GM12878 (cell line): ENCODE results near the gene SNED1. TPM values are rescaled to one million over a fixed set of nuclear protein-coding genes. Genes with fewer than 3 reads are reported as not detected.

ENCODE experiments used
- CBFB ChIP-seq: IDR thresholded peaks from 2 replicates; pipeline ENCODE4 v1.6.1; 2016; ENCODE audit warnings: antibody characterized with exemption, low read depth
- E4F1 ChIP-seq: fragments of 450-650 bp; IDR thresholded peaks from 2 replicates; pipeline ENCODE4 v1.6.1; 2018; ENCODE audit warnings: borderline replicate concordance, mild to moderate bottlenecking; ENCODE audit not compliant: partially characterized antibody
- EP300 ChIP-seq, 2 experiments: fragments of 150-350 bp in 1 of 2; IDR thresholded peaks; 2 replicates each; pipeline ENCODE4 v1.6.1; 2011 to 2012; ENCODE audit warnings: low read depth in 2 of 2, low read length in 2 of 2, borderline replicate concordance in 1 of 2, improper control_type of control experiment in 1 of 2, inconsistent platforms in 1 of 2; ENCODE audit not compliant: control insufficient read depth in 1 of 2
- FOXM1 ChIP-seq: IDR thresholded peaks from 2 replicates; pipeline ENCODE4 v1.6.1; 2012; ENCODE audit warnings: low read depth, mild to moderate bottlenecking, inconsistent platforms, low read length, moderate library complexity
- HDAC2 ChIP-seq: fragments of 200-600 bp; sonication (generic); IDR thresholded peaks from 2 replicates; pipeline ENCODE4 v1.6.1; 2017
- HDAC6 ChIP-seq: fragments of 200-600 bp; sonication (generic); IDR thresholded peaks from one replicate; pipeline ENCODE4 v1.8.0; 2017; ENCODE audit warnings: antibody characterized with exemption; ENCODE audit not compliant: unreplicated experiment
- NBN ChIP-seq: fragments of 450-650 bp; IDR thresholded peaks from 2 replicates; pipeline ENCODE4 v1.6.1; 2016
- NR2F1 ChIP-seq: fragments of 450-650 bp; conservative IDR thresholded peaks from 2 replicates; pipeline ENCODE4 v1.6.1; 2017; ENCODE audit warnings: mild to moderate bottlenecking
- PBX3 ChIP-seq: IDR thresholded peaks from 2 replicates; pipeline ENCODE4 v1.6.1; 2011; ENCODE audit warnings: mild to moderate bottlenecking, low read depth, low read length, moderate library complexity; ENCODE audit not compliant: insufficient replicate concordance
- RAD51 ChIP-seq: fragments of 450-650 bp; IDR thresholded peaks from 2 replicates; pipeline ENCODE4 v1.6.1; 2016; ENCODE audit warnings: moderate library complexity, mild to moderate bottlenecking, inconsistent platforms
- SMARCA5 ChIP-seq: fragments of 450-650 bp; IDR thresholded peaks from 2 replicates; pipeline ENCODE4 v1.6.1; 2017; ENCODE audit warnings: mild to moderate bottlenecking
- SREBF1 ChIP-seq: IDR thresholded peaks from 2 replicates; pipeline ENCODE4 v1.6.1; 2012; ENCODE audit warnings: mild to moderate bottlenecking, low read length
- SUPT20H ChIP-seq: IDR thresholded peaks from 2 replicates; pipeline ENCODE4 v1.6.1; 2011; ENCODE audit warnings: low read depth, mild to moderate bottlenecking, low read length, moderate library complexity, borderline replicate concordance; ENCODE audit not compliant: control insufficient read depth
- TAF1 ChIP-seq: IDR thresholded peaks from 2 replicates; pipeline ENCODE4 v1.6.1; 2011; ENCODE audit warnings: mild to moderate bottlenecking, low read depth, low read length, borderline replicate concordance
- YY1 ChIP-seq: IDR thresholded peaks from 2 replicates; pipeline ENCODE4 v1.6.1; 2011; ENCODE audit warnings: low read depth, mild to moderate bottlenecking, low read length
- polyA plus RNA-seq, 11 experiments: library from polyadenylated mRNA; depleted of rRNA in 4 of 11; unstranded in 6 of 11; stranded (reverse) in 5 of 11; fragments of >200 nt; fragmentation: Nextera tagmentation in 4 of 11; fragmentation: Illumina TruSeq in 1 of 11; extraction: Ambion mirVana in 4 of 11; extraction: Trizol in 1 of 11; gene quantifications; 1 replicate in 1 of 11; 2 replicates in 10 of 11; pipeline versions ENCODE4 v1.2.1 to v1.2.3, GENCODE V29; 2011 to 2016; ENCODE audit warnings: inconsistent platforms in 2 of 11, missing spikeins in 2 of 11, low read depth in 1 of 11
- total RNA-seq, 4 experiments: library from RNA; depleted of rRNA in 3 of 4; stranded (reverse); fragments of >200 nt in 3 of 4; fragmentation: Illumina TruSeq in 1 of 4; extraction: Trizol in 1 of 4; gene quantifications; 2 replicates each; pipeline versions ENCODE4 v1.2.1 to v1.2.3, GENCODE V29; 2013 to 2021

Gene SNED1
- total and polyA plus RNA-seq, 10 of the 15 experiments (the other 5 are each of a cell fraction or from before 2014, with no cell fraction given), result 0.05 to 8.4 (median 3.0) TPM

DNA sequence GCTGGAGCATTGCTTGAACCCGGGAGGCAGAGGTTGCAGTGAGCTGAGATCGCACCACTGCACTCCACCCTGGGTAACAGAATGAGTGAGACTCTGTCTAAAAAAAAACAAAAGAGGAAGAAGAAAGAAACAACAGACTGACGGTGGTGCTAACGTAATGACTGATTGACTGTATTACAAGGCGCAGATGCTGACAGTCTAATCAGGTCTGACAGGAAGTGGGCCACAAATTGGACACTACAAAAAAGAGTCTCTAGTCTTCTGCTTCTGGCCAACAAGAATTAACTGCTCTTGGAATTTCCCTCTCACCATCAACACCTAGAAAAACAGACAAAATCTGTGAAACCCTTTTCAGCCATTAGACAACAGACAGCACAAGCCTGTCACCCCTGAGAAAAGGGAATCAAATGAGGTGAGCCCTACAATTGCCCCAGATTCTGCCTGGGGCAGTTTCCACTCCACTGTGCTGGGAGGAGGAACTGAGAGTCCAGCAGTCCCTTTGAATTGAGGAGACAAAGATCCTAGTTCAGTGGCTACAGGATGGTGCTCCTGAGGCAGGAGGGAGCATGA lies 43.3 kb downstream of the SNED1 start (continued):
- TF ChIP-seq EP300 (IDR thresholded peaks at IDR 0.05; ENCODE audit: borderline replicate concordance in 1 of 2, control insufficient read depth in 1 of 2, low read depth in 2 of 2, low read length in 2 of 2), result peak in 1 of 2 experiments; percentile 68; a peak in 2 of 4 replicates
- TF ChIP-seq NR2F1, result peak; percentile 66; the same call in 1 of the 2 replicates
- no peak for TF ChIP-seq SUPT20H
- 0 out of 2 replicates have a peak, but pooled peaks have one; percentile 23 for TF ChIP-seq TAF1
- no peak for TF ChIP-seq SREBF1
- peak; percentile 54 for TF ChIP-seq E4F1
- peak; percentile 83 for TF ChIP-seq PBX3
- TF ChIP-seq FOXM1, result peak; percentile 69; the same call in 1 of the 2 replicates
- TF ChIP-seq SMARCA5, result 0 out of 2 replicates have a peak, but pooled peaks have one; percentile 45
- no peak for TF ChIP-seq RAD51
- peak; percentile 98 for TF ChIP-seq NBN
- TF ChIP-seq HDAC6, result no peak
- TF ChIP-seq CBFB, result peak; percentile 39; the same call in 1 of the 2 replicates
- TF ChIP-seq YY1, result peak; percentile 37; the same call in 1 of the 2 replicates
- no peak for TF ChIP-seq HDAC2
